ENCODE data around the gene ZRANB1.

The ZRANB1 gene

GRCh38 chr10:124923684-124924083 lies 18.2 kb upstream of the ZRANB1 start:
- DNase-seq, result no peak

DNA sequence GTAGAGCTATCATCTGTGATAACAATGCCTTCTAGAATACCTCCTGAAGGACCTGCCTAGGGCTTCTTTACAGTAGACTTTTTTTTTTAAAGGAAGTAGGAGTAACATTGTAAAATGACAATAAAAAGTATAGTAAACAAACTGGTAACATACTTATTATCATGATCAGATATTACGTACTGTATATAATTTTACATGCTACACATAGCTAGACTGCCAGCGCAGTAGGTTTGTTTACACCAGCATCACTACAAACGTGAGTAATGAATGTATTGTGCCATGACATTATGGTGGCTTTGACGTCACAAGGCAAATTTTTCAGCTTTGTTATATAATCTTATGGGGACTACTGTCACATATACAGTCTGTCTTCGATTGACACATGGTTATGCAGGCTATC lies 15.4 kb upstream of the ZRANB1 start:
- DNase-seq, result no peak

- no peak for DNase-seq
Observed at GRCh38 chr10:124928087-124928486, 13.8 kb upstream of the ZRANB1 start.

GRCh38 chr10:124928545-124928944 lies 13.4 kb upstream of the ZRANB1 start:
- DNase-seq, result no peak

DNA sequence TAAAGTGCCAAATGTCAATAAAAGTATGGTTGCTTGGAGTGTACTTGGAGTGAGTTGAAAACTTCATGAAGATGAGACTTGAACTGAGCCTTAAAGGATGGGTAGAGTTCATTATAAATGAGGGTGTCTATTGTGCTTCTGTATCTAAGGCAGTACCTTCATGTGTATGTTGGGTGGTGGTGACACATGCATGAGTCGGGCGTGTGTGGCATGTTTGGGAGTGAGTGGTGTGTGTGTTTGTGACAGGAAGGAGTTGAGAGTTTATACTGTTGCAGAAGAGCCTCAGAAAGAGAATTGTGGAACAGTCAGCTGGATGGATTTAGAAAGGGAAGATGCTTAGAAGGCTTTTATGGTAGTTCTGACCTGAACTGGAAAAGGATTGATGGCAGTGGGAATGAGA lies 6.0 kb upstream of the ZRANB1 start:
- DNase-seq, result no peak

- no peak for DNase-seq
Observed at GRCh38 chr10:124936813-124937212, 5.1 kb upstream of the ZRANB1 start.

GRCh38 chr10:124939290-124939689 lies 2.6 kb upstream of the ZRANB1 start:
- DNase-seq, result no peak

DNA sequence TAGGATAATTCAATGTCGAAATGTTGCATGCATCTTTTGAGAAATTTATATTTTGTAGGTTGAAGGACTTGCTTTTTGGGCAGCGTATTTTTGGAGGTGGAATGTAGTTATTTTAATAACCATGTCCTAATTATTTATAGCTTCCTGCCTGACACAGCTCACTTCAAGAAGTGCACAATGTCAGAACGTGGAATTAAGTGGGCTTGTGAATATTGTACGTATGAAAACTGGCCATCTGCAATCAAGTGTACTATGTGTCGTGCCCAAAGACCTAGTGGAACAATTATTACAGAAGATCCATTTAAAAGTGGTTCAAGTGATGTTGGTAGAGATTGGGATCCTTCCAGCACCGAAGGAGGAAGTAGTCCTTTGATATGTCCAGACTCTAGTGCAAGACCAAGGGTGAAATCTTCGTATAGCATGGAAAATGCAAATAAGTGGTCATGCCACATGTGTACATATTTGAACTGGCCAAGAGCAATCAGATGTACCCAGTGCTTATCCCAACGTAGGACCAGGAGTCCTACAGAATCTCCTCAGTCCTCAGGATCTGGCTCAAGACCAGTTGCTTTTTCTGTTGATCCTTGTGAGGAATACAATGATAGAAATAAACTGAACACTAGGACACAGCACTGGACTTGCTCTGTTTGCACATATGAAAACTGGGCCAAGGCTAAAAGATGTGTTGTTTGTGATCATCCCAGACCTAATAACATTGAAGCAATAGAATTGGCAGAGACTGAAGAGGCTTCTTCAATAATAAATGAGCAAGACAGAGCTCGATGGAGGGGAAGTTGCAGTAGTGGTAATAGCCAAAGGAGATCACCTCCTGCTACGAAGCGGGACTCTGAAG lies 620 bp downstream of the ZRANB1 start:
- no peak for DNase-seq

DNA sequence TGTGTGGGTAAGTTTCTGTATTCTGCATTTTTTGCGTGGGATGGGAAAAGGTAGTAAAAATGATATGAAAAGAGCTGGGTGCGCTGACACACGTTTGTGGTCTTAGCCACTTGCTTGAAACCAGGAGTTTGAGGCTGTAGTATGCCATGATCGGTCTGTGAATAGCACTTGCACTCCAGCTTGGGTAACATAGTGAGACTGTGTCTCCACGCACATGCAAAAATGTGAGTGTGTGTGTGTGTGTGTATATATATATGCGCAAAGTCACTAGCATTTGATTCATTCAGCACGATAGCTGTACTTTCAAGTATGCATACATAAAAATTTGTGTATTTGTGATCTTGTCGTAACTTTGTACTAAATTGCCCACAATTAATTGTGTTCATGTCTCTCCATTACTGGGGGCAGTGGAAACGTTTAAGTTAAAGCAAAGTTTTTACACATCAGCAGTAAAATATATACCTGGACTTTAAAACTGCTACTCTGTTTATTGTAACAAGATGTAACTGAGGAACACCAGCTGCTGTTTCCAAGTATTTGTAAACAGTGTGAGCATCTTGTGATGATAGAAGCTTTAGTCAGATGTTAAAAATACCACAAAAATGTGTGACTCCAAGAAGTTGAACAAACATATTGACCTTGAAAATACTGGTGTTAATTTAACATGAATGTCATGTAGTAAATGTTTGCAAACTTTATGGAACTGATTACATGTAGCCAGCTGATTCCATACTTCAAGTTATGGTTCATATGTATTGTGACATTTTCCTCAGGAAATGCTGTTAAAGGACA lies 1.6 kb downstream of the ZRANB1 start:
- DNase-seq, result no peak

- DNase-seq, result no peak
Observed at GRCh38 chr10:124944982-124945381, 3.1 kb downstream of the ZRANB1 start.

DNA sequence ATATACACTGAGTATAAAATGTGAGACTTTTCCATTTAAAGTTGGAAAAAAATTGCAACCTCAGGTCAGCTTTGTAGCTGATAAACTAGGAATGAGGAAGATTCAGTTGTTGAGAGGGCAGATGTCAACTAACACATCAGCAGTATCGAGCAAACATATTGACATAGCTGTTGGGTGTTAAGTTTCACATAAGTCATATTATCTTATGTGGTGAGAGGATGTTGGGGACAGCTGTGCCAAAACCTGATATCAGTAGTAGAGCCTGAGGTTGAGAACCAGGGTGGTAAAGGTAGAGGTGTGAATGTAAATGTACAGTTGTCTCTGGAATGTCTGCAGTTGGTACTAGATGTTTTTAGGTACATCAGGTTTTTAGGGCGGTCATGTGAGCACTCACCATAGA lies 5.0 kb downstream of the ZRANB1 start:
- DNase-seq, result no peak

DNA sequence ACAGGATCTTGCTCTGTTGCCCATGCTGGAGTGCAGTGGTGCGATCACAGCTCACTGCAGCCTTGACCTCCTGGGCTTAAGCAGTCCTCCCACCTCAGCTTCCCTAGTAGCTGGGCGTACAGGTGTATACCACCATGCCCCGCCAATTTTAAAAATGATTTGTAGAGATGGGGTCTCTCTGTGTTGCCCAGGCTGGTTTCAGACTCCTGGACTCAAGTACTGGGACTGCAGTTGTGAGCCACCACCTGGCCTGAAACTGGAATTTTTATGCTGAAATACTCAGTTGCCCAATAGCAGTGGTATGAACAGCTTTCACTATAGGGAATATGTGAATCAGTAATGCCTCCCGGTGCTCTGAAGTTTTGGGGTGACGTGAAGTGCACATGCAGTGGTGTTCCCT lies 7.6 kb downstream of the ZRANB1 start:
- no peak for DNase-seq

DNA sequence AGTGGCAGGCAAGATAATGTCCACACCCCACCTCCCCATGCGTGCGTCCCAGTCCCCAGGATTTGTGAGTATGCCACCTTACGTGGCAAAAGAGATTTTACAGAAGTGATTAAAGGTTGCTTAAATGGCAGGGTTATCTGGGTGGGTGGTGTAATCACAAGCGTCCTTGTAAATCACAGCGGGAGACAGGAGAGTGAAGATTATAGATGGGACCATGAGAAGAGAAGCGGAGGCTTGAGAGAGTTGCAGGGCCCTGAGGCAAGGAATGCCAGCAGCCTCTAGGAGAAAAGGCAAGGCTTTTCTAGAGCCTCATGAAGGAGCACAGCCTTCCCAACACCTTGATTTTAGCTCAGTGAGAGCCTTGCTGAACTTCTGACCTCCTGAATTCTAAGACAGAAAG lies 10.2 kb downstream of the ZRANB1 start:
- no peak for DNase-seq

- no peak for DNase-seq
Observed at GRCh38 chr10:124953421-124953820, 11.5 kb downstream of the ZRANB1 start.

- DNase-seq, result no peak
Observed at GRCh38 chr10:124955243-124955642, 13.3 kb downstream of the ZRANB1 start.

DNA sequence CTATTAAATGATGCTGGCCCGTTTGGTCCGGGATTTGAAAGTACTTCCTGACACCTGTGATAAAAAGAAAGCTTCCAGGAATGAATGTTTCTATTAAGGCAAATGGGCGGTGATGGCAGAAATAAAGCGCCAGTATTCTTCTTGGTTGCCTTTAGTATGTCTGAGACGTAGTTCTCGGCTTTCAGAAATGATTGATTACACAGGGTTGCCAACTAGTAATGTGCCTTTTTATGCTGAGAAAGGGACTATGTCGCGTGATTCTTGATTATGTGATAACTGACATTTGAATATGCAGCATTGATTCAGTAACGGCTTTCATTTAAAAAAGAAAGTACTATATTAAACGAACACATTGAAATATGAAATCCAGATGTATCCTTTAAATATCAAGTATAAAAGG lies 13.9 kb downstream of the ZRANB1 start:
- no peak for DNase-seq

- DNase-seq, result no peak
Observed at GRCh38 chr10:124956764-124957163, 14.8 kb downstream of the ZRANB1 start.

DNA sequence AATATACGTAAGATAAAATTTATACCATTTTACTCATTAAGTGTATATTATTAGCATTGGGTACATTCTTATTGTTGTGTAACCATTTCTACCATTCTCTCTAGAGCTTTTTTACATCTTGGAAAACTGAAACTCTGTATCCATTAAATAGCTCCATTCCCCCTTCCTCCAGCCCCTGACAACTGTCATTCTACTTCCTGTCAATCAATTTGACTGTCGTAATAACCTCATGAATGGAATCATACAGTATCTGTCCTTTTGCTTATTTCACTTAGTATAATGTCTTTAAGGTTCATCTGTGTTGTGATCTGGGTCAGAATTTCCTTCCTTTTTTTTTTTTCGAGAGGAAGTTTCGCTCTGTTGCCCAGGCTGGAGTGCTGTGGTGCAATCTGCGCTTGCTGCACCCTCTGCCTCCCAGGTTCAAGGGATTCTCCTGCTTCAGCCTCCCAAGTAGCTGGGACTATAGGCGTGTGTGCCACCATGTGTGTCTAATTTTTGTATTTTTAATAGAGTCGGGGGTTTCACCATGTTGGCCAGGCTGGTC lies 15.6 kb downstream of the ZRANB1 start:
- DNase-seq, result no peak

DNA sequence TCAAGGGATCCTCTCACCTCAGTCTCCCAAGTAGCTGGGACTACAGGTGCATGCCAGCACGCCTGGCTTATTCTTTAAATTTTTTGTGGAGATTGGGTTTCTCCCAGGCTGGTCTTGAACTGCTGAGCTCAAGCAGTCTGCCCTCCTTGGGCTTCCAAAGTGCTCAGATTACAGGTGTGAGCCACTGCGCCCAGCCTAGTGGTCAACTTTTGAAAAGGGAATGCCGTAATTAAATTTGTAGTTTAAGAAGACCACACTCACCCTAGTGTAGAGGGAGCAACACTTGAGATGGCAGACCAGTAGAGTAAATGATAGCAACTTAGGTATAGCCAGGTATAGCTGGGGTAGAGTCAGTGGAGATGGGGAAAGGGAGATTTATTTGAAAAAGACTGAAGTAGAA lies 17.6 kb downstream of the ZRANB1 start:
- DNase-seq, result no peak

DNA sequence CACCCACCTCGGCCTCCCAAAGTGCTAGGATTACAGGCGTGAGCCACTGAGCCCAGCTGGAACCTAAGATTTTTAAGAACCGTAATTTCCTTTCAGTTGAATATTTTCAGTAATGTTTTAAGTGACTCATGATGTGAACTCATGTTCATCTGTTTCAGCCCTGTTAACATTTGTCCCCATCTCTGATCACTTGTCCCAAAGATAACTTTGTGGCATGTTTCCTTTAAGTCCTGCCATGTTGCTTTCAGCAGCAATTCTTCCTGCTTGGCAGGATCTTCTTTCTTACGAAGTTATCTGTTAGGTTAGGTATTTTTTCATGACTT lies 19.3 kb downstream of the ZRANB1 start:
- no peak for DNase-seq

DNA sequence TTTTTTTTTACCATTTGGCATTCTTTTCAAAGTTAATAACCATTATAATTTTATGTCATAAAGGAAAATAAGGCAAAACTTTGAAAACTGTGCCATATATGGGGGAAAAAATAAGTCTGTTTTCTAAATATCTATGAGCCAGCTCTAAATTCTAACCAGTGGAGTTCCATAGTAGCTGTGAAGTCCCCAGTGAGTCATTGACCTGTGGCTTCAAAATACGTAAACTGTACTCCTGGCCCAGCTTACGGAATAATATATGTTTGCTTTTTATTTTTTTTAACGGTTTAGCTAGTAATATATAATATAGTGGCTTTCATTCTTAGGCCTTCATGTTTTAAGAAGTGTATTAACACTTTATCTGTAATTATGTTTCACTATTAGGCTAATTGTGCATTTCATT lies 20.5 kb downstream of the ZRANB1 start:
- no peak for DNase-seq

- no peak for DNase-seq
Observed at GRCh38 chr10:124963866-124964720, 22.2 kb downstream of the ZRANB1 start.

DNA sequence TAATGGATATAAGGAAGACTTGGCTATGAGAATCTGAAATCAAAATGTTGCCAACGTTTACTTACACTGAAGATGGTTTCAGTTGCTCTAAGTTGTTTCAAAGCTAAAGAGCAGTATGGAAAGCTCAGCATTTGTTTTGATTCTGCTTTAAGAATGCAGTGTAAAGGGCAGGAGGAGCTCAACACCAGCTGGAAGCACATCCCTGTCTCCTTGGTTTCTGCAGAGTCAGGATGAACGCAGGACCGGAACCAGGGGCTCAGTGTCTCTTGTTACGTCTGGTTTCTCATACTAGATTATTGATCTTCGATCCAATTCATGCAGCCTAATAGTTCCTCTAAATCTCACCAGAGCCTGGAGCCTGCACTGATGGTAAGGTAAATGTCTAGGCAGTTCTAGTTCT lies 24.1 kb downstream of the ZRANB1 start:
- DNase-seq, result no peak

Measured in activated CD4-positive, alpha-beta T cell treated with anti-CD3 and anti-CD28 coated beads for 4 hours (primary cell).